Measurements from ENCODE around the gene ZC3H18.

GRCh38 chr16:88585269-88585668 is 15.1 kb downstream of the ZC3H18 start:
- TF ChIP-seq CTCF (conservative IDR thresholded peaks at IDR 0.05; ENCODE audit: low read depth, low read length) (no peak), POLR2A (IDR thresholded peaks at IDR 0.05; ENCODE audit: low read depth, low read length) (no peak), CEBPB (IDR thresholded peaks at IDR 0.05; ENCODE audit: low read depth, low read length) (no peak), MXI1 (IDR thresholded peaks at IDR 0.05; ENCODE audit: borderline replicate concordance, low read depth, low read length) (no peak), RAD21 (IDR thresholded peaks at IDR 0.05; ENCODE audit: low read length) (no peak), MAFK (IDR thresholded peaks at IDR 0.05; ENCODE audit: low read depth, low read length) (no peak)
